Left lung (tissue), 10 donors: ENCODE data around the gene HSPB1. TPM values are rescaled to one million over a fixed set of nuclear protein-coding genes. Genes with fewer than 3 reads are reported as not detected.
A peak's percentile ranks its signal among the peaks of the same experiment; 100 is the strongest.

Experiments used
- ATAC-seq: fragments of 200-7000 bp; cut with Tn5 transposase; one replicate; pipeline ENCODE4 v1.9.1; 2020; ENCODE audit warnings: moderate library complexity
- DNase-seq, 4 donors: peaks; one replicate each; pipeline ENCODE4 v3.0.0-alpha.2; 2013 to 2020
- H3K27ac ChIP-seq, 2 donors: fragments of 200-600 bp; sonication (generic) in 1 of 2; one replicate each; pipeline versions ENCODE4 v1.5.0 to v1.8.0; 2020 to 2021
- H3K27me3 ChIP-seq, 2 donors: fragments of 200-600 bp; sonication (generic) in 1 of 2; one replicate each; pipeline versions ENCODE4 v1.5.0 to v1.8.0; 2020 to 2021
- H3K36me3 ChIP-seq, 2 donors: fragments of 200-600 bp; sonication (generic) in 1 of 2; one replicate each; pipeline versions ENCODE4 v1.5.0 to v1.8.0; 2020 to 2021
- H3K4me1 ChIP-seq, 2 donors: fragments of 200-600 bp; one replicate each; pipeline ENCODE4 v1.8.0; 2021
- H3K4me3 ChIP-seq, 2 donors: fragments of 200-600 bp; sonication (generic) in 1 of 2; one replicate each; pipeline versions ENCODE4 v1.5.0 to v1.8.0; 2020 to 2021; ENCODE audit warnings: mild to moderate bottlenecking in 1 of 2
- H3K9me3 ChIP-seq, 2 donors: fragments of 200-600 bp; sonication (generic) in 1 of 2; one replicate each; pipeline versions ENCODE4 v1.5.0 to v1.8.0; 2020 to 2021
- intact Hi-C, 2 donors: fragments of 100-400 bp; cut with DNase I; formaldehyde crosslinking; loops; one replicate each; pipeline versions ENCODE4 v1.11.2 to v1.14.2; 2022
- polyA plus RNA-seq, 6 donors: library from polyadenylated mRNA; unstranded; fragments of 120-200 nt; gene quantifications; one replicate each; pipeline ENCODE4 v1.2.1, GENCODE V29; 2013; ENCODE audit not compliant: insufficient read length in 6 of 6
- total RNA-seq, 2 donors: library from RNA; stranded (reverse); fragmentation: NEBNext Ultra II Directional; extraction: Animal tissue kit (Norgen Biotek cat#: 25700); gene quantifications; one replicate each; pipeline ENCODE4 v1.2.1, GENCODE V29; 2021
- TF ChIP-seq, protein P1 (sequence below), 2 donors: fragments of 200-600 bp; sonication (generic) in 1 of 2; IDR thresholded peaks; one replicate each; pipeline versions ENCODE4 v1.5.0 to v1.8.0; 2021; ENCODE audit warnings: antibody characterized with exemption in 2 of 2
- donor health status: DM: no; HTN: yes; CAD: no.
- donor health status: DM: no; HTN: no; CAD: no.

The HSPB1 gene
- total and polyA plus RNA-seq, 8 donors: 219 to 951 (median 306) TPM

DNA sequence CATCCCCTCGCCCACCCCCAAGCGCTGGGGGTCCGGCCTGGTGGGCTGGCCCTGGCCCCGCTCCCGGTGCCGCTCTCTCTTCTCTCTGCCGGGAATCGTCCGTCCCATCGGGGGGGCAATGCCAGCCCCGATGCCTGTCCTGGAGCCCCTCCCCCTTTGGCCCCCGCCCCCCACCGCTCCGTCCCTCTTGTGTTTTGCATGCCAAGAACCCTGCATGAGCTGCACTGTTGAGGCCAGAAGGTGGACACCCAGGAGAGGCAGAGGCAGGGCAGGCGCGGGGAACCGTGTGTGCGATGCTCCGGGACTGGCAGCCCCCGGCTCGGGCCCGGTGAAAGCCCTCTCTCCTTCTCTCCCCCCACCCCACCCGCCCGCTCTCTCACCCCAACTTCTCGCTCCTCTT, 22.1 kb upstream of the HSPB1 start:
- H3K27me3 ChIP-seq: peaks cover 0 to 93% of the 10 kb centered on the region in 2 donors
- intact Hi-C loops: loop anchor here in 1 of 2 donors (10.0 kb wide), 1 partner anchor 96 kb away; no protein-coding TSS in a partner anchor
- H3K9me3 ChIP-seq: no peaks in the 10 kb centered on the region
- H3K4me1 ChIP-seq: peaks cover 0 to 20% of the 10 kb centered on the region in 2 donors
- H3K36me3 ChIP-seq: no peaks in the 10 kb centered on the region
- DNase-seq: no peak
- no peak overlapping the region for H3K4me3 ChIP-seq
- TF ChIP-seq, protein P1, sequence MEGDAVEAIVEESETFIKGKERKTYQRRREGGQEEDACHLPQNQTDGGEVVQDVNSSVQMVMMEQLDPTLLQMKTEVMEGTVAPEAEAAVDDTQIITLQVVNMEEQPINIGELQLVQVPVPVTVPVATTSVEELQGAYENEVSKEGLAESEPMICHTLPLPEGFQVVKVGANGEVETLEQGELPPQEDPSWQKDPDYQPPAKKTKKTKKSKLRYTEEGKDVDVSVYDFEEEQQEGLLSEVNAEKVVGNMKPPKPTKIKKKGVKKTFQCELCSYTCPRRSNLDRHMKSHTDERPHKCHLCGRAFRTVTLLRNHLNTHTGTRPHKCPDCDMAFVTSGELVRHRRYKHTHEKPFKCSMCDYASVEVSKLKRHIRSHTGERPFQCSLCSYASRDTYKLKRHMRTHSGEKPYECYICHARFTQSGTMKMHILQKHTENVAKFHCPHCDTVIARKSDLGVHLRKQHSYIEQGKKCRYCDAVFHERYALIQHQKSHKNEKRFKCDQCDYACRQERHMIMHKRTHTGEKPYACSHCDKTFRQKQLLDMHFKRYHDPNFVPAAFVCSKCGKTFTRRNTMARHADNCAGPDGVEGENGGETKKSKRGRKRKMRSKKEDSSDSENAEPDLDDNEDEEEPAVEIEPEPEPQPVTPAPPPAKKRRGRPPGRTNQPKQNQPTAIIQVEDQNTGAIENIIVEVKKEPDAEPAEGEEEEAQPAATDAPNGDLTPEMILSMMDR (IDR thresholded peaks at IDR 0.05): no peak
- no peak overlapping the region for H3K27ac ChIP-seq
- ATAC-seq: peak; percentile 10

DNA sequence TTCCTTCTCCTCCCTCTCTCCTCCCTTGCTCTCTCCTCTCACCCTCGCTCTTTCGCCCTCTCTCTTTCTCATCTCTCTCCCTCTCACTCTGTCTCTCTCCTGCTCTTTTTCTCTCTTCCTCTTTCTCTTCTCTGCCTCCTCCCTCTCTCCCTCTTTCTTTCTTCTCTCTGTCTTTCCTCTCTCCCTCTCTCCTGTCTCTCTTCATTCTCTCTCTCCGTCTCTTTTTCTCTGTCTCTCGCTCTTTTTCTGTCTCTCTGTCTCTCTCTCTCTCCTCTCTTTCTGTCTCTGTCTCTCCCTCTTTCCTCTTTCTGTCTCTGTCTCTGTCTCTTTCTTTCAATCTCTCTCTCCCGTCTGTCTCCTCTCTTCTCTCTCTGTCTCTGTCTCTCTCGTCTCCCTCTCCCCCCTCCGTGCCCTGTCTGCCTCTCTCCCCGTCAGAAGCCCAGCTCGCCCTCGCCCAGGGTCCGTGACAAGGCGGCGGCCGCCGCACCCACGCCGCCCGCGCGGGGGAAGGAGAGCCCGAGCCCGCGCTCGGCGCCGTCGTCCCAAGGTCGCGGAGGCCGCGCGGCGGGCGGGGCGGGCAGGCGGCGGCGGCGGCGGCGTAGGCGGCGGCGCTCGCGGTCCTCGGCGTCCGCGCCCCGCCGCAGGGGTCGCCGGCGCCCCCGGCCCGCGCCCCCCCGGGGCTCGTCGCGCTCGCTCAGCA, 21.3 kb upstream of the HSPB1 start:
- Histone ChIP-seq H3K27me3 (peaks cover 0 to 94% of the 10 kb centered on the region in 2 donors), H3K4me1 (peaks cover 0 to 20% of the 10 kb centered on the region in 2 donors), H3K4me3 (no peak overlapping the region), H3K27ac (no peak overlapping the region), H3K36me3 (no peaks in the 10 kb centered on the region), H3K9me3 (no peaks in the 10 kb centered on the region)
- TF ChIP-seq, protein P1 (IDR thresholded peaks at IDR 0.05): no peak
- intact Hi-C loops: loop anchor here in 1 of 2 donors (10.0 kb wide), 1 partner anchor 96 kb away; no protein-coding TSS in a partner anchor
- DNase-seq (no peak), ATAC-seq (peak; percentile 12)

DNA sequence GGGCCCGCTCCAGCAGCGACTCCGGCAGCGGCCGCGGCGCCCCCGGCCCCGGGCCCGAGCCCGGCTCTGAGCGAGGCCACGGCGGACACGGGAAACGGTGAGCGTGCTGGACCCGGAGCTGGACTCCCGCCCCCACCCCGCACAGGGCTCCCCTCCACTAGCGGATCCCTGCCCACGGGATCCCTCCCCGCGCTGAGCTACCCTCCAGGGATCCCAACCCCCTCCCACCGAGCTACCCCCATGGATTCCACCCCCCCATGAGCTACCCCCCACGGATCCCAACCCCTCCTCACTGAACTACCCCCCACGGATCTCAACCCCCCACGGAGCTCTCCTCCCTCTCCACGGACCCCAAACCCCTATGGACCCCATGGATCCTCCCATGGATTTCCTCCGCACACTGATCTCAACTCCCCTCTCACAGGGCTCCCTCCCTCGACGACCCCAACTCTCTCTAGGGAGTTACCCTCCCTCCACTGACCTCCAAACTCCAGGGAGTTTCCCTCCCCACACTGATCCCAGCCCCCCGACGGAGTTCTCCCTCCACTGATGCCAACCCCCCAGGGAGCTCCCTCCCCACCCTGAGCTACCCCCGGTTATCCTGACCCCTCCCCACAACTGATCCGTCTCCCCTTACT, 20.6 kb upstream of the HSPB1 start:
- ATAC-seq: no peak
- Histone ChIP-seq H3K27ac (no peak overlapping the region), H3K4me3 (peak overlapping the region in 1 of 2 donors; percentile 36), H3K9me3 (no peaks in the 10 kb centered on the region), H3K27me3 (peaks cover 0 to 88% of the 10 kb centered on the region in 2 donors), H3K4me1 (peaks cover 0 to 20% of the 10 kb centered on the region in 2 donors), H3K36me3 (no peaks in the 10 kb centered on the region)
- DNase-seq: no peak
- intact Hi-C loops: loop anchor here in 1 of 2 donors (10.0 kb wide), 1 partner anchor 97 kb away; no protein-coding TSS in a partner anchor
- TF ChIP-seq, protein P1 (IDR thresholded peaks at IDR 0.05): no peak

DNA sequence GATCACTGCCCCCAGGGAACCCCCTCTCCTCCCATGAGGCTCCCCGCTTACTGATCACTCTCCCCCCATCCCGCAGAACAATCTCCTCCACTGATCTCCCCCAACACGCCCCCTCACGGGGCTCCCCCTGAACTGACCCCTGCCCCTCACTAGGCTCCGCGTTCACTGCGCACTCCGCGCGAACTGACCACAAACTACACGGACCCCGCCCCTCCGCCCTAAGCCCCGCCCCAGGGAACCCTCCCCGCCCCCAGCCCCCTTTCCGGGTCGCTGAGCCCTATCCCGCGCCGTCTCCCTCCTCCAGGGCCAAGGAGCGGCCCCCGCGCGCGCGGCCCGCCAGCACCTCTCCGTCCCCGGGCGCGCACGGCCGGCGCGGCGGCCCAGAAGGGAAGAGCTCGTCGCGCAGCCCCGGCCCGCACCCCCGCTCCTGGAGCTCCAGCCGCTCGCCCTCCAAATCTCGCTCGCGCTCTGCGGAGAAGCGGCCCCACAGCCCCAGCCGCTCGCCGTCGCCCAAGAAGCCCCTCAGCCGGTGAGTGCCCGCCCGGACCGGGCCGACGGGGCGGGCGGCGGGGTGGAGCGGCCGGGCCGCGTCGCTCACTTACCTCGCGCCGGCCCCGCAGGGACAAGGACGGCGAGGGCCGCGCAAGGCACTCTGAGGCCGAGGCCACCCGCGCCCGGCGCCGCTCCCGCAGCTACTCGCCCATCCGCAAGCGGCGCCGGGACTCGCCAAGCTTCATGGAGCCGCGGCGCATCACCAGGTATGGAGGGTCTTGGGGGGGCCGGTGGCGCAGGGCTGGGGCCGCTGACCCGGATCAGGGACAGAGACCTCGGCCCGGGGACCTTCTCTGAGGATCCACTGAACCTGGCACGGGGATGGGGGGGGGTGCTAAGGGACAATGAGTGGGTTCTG, 19.9 kb upstream of the HSPB1 start:
- Histone ChIP-seq H3K36me3 (no peaks in the 10 kb centered on the region), H3K27ac (no peak overlapping the region), H3K27me3 (peaks cover 0 to 80% of the 10 kb centered on the region in 2 donors), H3K4me3 (peak overlapping the region; percentile 24 to 36), H3K9me3 (no peaks in the 10 kb centered on the region), H3K4me1 (peaks cover 0 to 20% of the 10 kb centered on the region in 2 donors)
- DNase-seq (peak in 1 of 4 donors; percentile 80), ATAC-seq (peak; percentile 48)
- TF ChIP-seq, protein P1 (IDR thresholded peaks at IDR 0.05): no peak
- intact Hi-C loops: loop anchor here in 1 of 2 donors (10.0 kb wide), 1 partner anchor 98 kb away; no protein-coding TSS in a partner anchor
